Ramos (cell line): ENCODE results near the gene SLC25A42.
"Not testable (repeated sequence)": the region's sequence is repeated elsewhere in the genome, so short reads cannot be mapped to it uniquely, and the experiment has no call there.

Source experiments
- in situ Hi-C: fragments of 300-500 bp; cut with MboI; formaldehyde crosslinking; loops from one replicate; pipeline ENCODE4 v1.14.3; 2022; ENCODE audit warnings: low sequenced_read_pairs; ENCODE audit not compliant: unreplicated experiment

Gene SLC25A42

DNA sequence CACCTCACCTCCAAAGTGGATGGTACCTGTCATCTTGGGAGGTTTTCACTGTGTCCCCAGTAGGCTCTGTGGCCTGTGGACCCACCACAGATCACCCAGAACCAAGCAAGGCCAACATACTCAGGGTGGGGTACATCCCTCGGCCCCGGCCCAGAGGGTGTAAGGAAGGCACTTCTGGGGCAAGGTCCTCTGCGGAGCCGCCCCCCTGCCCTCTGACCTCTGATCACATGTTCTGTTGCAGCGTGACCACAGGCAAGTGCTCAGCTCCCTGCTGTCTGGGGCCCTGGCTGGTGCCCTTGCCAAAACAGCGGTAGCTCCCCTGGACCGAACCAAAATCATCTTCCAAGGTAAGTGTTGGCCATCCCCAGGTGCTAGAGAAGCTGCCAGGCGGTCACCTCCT is 37.7 kb downstream of the SLC25A42 start:
- in situ Hi-C loops, result no loop called here

DNA sequence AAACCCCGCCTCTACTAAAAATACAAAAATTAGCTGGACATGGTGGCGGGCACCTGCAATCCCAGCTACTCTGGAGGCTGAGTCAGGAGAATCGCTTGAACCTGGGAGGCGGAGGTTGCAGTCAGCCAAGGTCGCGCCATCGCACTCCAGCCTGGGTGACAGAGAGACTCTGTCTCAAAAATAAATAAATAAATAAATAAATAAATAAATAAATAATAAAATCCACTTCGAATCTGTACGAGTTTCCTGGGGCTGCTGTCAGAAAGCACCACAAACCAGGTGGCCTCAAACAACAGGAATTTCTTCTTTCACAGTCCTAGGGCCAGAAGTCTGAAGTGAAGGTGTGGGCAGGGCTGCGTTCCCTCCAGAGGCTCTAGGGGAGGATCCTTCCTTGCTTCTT is 38.8 kb downstream of the SLC25A42 start:
- in situ Hi-C loops, result not testable (repeated sequence)

DNA sequence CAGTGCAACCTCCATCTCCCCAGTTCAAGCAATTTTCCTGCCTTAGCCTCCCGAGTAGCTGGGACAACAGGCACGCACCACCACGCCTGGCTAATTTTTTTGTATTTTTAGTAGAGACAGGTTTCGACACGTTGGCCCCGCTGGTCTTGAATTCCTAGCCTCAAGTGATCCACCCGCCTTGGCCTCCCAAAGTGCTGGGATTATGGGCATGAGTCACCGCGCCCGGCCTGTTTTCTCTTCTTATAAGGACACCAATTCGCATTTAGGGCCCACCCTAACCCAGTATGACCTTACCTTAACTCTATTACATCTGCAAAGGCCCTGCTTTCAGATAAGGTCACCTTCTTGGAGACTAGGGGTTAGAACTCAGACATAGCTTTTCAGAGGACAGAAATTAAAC is 39.4 kb downstream of the SLC25A42 start:
- in situ Hi-C loops, result no loop called here

DNA sequence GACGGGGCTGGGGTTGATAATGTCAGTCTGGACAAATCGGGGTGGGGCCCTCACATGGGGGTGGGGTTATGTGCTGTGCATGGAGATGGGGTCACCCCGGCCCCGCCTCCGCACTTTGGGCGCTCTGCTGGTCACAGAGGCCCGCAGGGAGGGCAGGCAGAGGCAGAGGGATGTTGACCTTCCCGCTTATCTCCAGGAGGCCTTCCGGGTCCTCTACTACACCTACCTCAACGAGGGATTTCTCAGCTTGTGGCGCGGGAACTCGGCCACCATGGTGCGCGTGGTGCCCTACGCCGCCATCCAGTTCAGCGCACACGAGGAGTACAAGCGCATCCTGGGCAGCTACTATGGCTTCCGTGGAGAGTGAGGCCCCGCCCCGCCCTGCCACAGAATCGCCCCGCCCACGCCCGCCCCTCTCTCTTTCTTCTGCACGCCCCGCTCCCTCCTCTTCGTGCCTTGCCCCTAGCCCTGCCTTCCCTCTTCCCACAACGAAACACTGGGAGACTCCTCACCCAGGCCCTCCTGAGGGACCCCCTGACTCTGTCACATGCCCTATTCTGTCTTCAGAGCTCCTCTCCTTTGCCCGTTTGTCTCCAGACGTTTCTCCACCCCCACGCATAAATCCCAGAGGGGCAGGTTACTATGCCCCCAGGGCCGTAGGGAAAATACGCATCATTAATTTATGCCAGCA is 41.7 kb downstream of the SLC25A42 start:
- in situ Hi-C loops, result no loop called here

DNA sequence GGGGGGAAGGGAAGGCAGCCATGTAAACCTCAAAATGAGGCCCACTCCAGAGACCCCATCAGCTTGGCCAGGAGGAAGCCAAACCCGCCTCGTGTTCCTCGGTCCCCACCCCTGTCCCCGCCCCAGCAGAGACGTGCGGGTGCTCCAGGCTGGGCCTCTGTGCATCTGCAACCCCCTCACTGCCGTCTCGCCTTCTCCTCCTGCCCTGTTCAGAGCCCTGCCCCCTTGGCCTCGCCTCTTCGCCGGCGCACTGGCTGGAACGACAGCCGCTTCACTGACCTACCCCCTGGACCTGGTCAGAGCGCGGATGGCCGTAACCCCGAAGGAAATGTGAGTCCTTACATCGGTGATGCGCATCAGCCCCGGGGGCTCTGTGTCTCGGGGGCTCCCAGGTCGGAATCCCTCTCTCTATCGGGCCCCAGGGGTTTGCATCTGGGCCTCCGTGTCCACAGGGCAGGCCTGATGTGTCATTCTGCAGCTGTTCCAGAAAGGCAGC is 42.3 kb downstream of the SLC25A42 start:
- in situ Hi-C loops, result no loop called here

DNA sequence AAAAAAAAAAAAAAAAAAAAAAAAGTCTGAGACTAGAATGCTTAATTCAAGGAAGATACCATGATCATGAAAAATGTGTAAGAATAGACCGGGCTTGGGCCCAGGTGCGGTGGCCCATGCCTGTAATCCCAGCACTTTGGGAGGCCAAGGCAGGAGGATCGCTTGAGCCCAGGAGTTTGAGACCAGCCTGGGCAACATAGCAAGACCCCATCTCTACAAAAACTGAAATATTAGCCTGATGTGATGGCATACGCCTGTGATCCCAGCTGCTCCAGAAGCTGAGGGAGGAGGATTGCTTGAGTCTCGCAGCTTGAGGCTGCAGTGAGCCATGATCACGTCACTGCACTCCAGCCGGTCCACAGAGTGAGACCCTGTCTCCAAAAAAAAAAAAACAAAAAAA is 43.1 kb downstream of the SLC25A42 start:
- in situ Hi-C loops, result not testable (repeated sequence)

DNA sequence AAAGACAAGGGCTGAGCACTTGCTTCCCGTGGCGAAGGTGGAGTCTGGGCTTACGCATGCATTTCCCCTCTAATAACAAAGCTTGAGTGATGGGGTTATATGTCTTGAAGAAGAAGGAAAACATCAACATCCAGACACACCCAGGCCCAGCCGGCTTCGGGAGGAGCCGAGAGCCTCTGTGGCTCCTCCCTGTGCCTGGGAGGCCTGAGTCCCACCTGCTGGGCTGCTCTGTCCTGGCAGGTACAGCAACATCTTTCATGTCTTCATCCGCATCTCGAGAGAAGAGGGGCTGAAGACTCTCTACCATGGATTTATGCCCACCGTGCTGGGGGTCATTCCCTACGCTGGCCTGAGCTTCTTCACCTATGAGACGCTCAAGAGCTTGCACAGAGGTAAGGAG is 43.9 kb downstream of the SLC25A42 start:
- in situ Hi-C loops, result no loop called here

DNA sequence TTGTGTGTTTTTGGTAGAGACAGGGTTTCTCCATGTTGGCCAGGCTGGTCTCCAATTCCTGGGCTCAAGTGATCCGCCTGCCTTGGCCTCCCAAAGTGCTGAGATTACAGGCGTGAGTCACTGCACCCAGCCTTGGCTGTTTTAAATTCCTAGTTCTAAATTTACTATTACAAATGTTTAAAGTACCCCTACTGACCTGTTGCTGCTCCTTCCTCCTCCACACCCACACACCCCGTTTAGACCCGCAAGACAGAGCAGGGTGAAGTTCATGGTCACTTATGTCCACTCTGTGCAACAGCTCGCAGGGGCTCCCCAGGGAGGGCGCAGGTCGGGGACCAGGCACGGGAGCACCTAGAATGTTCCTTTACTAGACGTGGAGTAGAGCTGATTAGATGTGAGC is 45.8 kb downstream of the SLC25A42 start:
- in situ Hi-C loops, result no loop called here

DNA sequence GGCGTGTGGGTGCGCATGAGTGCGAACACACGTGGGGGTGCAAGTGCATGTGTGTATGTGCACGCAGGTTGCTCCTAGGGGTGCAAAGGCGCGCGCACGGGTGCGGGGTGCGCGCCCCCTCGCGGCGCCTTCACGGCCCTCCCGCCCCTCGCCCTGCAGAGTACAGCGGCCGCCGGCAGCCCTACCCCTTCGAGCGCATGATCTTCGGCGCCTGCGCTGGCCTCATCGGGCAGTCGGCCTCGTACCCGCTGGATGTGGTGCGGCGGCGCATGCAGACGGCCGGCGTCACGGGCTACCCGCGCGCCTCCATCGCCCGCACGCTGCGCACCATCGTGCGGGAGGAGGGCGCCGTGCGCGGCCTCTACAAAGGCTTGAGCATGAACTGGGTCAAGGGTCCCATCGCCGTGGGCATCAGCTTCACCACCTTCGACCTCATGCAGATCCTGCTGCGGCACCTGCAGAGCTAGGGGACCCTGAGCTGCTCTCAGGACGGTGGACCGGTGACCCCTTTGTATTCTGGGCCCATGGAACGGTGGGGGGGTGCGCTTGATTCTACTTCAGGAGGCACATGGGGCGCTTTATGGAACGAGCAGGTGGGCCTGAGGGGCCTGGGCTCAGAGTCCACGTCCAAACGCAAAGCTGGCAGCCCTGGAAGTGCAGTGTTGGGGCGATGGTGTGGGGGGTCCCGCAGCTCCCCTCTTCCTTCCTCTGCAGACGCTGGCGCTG is 46.8 kb downstream of the SLC25A42 start:
- in situ Hi-C loops, result no loop called here

DNA sequence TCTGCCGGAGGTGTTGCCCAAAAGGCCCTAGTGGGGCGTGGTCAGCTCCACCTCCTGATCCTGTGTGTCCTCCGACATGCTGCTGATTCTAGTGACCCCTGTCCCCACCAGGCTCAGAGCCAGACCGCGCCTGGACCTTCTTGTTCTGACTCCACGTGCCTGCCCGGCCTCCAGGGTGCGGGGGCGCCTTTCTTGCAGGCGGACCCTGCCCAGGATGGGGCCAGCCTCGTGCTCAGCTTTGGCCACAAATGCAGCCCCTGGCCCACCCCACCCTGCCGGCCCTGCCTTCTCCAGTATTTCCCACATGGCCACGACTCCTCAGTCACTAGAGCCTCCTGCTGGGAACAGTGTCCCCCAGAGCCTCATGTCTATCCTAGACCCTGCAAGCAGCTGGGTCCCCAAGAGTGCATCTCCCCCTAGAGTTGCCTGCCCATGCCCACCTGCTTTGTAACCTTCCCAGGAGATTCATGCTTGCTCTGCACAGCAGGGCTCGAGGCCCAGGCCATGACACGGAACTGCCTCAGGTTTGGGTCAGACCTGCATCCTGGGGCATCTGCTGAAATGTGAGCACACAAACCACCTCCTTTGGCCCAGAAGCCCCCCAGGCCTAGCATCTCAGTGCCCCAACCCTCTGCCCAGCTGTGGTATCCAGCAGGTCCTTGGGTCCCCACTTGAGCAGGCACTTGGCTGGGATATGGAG is 47.5 kb downstream of the SLC25A42 start:
- in situ Hi-C loops, result no loop called here

DNA sequence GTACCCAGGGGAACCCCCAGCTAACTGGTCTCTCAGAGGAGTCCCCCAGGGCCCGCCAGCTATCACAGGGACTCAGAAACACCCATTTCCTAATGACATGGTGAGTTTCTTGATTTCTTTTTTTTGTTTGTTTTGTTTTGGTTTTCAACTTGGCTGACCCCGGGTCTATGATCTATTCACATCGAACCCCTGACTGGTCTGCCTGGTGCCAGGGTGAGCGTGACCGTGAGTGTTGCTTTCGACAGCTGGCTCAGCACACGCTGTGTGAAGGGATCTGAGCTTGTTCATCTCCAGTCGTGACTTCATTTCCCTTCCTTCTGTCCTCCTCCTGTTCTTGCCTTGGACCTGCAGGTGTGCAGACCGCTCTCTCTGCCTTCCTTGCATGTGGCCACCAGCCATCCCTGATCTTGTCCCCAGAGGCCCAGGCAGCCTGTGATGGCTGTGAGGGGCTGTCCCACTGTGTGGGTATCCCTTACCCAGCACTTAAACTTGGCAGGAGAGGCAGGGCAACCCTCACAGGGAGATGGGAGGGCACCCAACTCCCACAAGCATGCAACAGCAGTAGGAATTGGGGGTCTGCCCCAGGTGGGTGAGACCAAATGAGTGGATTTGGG is 48.3 kb downstream of the SLC25A42 start:
- in situ Hi-C loops, result no loop called here

DNA sequence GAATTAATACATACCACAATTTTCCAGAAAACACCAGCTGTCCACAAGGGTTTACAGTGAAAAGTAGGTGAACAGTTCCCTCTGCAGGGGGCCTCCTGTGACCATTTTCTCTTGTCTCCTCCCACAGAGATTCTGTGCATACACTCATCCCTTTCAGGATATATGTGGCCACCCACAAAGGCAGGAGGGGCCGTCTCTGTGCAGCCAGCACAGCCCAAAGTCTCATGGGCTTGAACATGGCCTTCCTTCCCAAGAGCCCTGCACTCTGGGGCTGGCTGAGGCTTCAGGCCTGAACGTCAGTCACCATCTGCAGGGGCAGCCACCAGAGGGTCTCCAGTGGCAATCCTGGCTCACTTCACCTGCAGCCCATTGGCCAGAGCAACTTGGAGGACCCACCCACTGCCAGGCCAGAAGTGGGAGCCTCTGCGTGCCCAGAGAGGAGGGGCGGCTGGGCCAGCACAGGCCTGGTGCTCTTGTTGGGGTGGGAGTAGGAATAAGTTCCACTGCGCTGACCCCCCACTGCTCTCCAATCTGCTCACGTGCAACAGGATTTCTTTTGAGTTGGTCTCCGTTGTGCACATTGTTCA is 49.3 kb downstream of the SLC25A42 start:
- in situ Hi-C loops, result no loop called here

DNA sequence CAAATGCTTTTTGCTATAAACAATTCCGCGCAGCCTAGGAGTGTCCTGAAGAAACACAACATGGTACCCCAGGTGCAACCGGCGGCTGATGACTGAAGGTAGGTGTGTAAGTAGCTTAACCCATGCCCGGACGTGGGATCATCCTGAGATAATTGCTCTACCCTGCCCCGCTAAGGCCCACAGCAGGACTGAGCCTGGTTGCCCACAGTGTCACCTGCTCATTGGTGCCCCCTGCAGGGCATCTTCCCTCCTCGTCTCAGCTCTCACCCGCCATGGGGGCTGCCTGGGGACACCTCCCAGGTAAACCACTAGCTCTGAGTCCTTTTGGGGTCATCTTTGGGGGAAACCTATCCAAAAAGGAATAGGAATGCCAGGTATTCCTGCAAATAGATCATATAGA is 52.2 kb downstream of the SLC25A42 start:
- in situ Hi-C loops, result no loop called here

DNA sequence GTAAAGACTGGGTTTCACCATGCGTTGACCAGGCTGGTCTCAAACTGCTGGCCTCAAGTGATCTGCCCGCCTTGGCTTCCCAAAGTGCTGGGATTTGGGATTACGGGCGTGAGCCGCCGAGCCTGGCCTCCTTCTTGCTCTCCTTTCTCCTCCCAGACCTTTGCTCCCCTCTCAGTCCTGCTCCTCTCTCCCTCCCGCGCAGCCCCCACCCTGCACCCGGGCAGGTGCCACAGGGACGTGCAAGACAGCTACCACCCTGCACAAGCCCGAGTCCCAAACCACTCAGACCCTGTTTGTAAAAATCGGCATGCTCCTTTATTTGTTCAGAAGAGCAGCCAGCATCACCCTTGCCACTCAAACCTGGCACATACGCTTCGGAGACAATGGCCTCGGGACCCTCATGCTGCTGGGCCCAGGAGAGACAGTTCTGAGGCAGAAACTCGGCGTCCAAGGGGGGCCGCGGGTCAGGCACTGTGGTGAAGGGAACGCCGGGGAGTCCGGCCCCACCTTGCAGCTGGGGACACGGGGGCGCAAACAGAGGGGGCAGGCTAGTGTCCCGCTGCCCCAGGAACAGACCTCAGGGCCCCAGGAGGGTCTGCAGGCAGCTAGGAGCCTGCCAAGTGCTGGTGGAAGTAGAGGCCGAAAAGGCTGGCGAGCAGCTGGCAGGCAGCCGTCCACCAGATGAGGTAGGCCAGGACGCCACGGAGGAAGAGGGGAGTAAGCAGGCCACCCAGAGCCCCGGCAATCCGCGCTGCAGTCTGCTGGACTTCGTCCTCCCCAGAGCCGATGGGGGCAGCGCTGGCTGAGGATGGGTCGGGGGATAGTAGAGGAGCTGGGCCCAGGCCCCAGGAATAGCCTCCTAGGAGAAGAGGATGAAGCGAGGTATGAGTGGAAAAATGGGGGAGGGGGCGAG is 55.8 kb downstream of the SLC25A42 start:
- in situ Hi-C loops, result no loop called here

DNA sequence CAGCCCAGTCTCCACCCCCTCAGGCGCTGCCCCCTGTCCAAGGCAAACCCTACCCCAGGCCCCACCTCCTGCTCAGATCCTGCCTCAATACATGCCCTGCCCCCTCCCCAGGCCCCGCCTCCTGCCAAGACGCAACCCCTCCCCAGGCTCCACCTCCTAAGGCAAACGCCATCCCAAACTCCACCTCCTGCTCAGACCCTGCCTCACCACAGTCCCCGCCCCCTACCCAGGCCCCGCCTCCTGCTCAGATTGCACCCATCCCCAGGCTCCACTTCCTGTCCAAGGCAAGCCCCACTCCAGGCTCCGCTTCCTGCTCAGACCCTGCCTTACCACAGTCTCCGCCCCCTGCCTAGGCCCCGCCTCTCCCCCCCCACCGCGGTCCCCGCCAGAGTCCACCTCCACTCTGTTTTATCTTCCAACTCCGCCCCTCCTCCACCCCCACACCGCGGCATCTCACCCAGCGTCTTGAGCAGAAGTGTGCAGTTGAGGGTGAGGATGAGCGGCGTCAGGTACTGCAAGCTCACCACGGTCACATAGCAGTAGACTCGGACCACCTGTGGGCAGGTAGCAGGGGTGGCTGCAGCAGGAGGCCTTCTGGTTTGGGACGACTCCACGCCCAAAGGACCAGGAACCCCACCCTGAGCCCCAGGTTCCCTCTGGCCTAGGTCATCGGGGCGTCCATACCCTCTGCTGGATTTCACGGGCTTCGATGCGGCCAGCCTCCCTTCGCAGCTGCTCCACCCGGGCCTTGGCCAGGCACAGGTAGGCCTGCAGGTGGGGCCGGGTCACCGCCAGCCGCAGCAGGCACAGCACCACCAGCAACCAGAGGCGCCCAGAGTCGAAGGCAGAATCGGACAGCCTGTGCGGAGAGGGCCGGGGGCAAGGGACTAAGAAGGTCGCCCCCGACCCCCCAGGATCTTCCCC is 56.8 kb downstream of the SLC25A42 start:
- in situ Hi-C loops, result no loop called here

DNA sequence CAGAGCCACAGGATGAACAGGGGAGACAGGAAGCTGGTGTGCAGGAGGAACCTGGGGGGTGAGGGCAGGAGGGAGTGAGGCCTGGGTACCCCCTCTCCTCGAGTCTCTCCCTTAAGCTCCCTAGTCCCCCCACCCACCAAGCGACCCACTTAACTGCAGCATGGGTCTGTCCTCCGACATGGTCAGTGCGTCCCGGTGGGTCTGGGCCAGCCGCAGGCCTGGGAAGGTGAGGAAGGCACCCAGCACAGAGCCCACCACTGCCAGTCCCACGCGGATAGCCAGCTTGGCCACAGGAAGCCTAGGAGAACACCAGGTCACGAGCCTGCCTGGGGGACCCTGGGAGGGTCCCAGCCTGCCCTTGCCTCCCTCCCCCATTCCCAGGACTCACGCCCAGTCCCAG is 57.6 kb downstream of the SLC25A42 start:
- in situ Hi-C loops, result no loop called here

DNA sequence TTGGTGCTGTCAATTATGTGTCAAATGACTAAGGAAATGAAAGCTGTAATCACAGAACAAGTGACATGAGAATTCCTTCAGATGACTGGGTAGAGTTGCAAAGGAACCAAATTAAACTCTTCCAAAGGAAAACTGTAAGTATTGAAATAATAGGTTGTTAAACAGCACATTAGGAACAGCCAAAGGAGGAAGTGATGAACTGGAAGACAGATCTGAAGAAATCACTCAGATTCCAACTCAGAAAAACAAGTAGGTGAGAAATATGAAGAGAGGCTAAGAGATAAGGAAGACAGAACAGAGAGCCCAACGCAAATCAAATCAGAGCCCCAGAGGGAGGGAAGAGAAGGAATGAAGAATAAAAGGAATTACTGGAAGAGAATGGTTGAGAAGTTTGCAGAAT is 59.1 kb downstream of the SLC25A42 start:
- in situ Hi-C loops, result no loop called here

DNA sequence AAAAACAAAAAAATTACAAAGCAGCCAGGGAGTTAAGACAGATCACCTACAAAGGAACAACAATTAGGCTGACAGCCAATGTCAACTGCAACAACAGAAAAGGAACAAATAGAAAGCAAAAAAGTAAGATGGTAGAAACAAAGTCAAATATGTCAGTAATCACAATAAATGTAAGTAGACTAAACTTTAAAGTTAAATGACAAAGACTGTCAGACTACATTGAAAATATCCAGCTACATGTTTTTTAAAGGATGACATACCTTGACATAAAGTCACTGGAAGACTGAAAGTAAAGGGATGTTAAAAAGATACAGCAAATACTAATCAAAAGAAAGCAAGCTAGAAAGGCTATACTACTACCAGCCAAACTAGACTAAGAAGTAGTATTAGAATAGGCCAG is 59.6 kb downstream of the SLC25A42 start:
- in situ Hi-C loops, result no loop called here
